Lung (tissue), 12 donors: ENCODE measurements around the gene UGDH. TPM values are rescaled to one million over a fixed set of nuclear protein-coding genes. Genes with fewer than 3 reads are reported as not detected.

Experiments
- ATAC-seq: fragments of 200-7000 bp; cut with Tn5 transposase; one replicate; pipeline ENCODE4 v1.9.1; 2020; ENCODE audit warnings: moderate number of reproducible peaks; ENCODE audit not compliant: insufficient read depth, low FRiP score
- DNase-seq, 3 donors: peaks; one replicate each; pipeline ENCODE4 v3.0.0-alpha.2; 2013 to 2017
- H3K27ac ChIP-seq, 2 donors: one replicate each; pipeline ENCODE4 v1.5.1; 2013; ENCODE audit warnings: mild to moderate bottlenecking in 2 of 2, moderate library complexity in 2 of 2, control low read depth in 1 of 2, inconsistent platforms in 1 of 2, low read depth in 1 of 2, low read length in 1 of 2
- H3K27me3 ChIP-seq, 3 donors: one replicate each; pipeline ENCODE4 v1.5.1; 2013; ENCODE audit warnings: low read length in 2 of 3; ENCODE audit not compliant: control insufficient read depth in 3 of 3, insufficient read depth in 3 of 3
- H3K36me3 ChIP-seq, 4 donors: one replicate each; pipeline ENCODE4 v1.5.1; 2013; ENCODE audit warnings: low read length in 4 of 4, mild to moderate bottlenecking in 1 of 4, moderate library complexity in 1 of 4; ENCODE audit not compliant: control insufficient read depth in 4 of 4, insufficient read depth in 4 of 4
- H3K4me1 ChIP-seq, 5 donors: one replicate each; pipeline ENCODE4 v1.5.1; 2013; ENCODE audit warnings: low read length in 5 of 5, mild to moderate bottlenecking in 2 of 5, moderate library complexity in 1 of 5; ENCODE audit not compliant: control insufficient read depth in 5 of 5, insufficient read depth in 5 of 5
- H3K4me3 ChIP-seq: one replicate; pipeline ENCODE4 v1.5.1; 2013; ENCODE audit warnings: mild to moderate bottlenecking, control low read depth, moderate library complexity
- H3K9ac ChIP-seq, 2 donors: one replicate each; pipeline ENCODE4 v1.5.1; 2013; ENCODE audit warnings: low read length in 2 of 2, control low read depth in 1 of 2; ENCODE audit not compliant: insufficient read depth in 1 of 2
- H3K9me3 ChIP-seq, 4 donors: one replicate each; pipeline ENCODE4 v1.5.1; 2013; ENCODE audit warnings: low read length in 3 of 4, mild to moderate bottlenecking in 1 of 4, moderate library complexity in 1 of 4; ENCODE audit not compliant: control insufficient read depth in 4 of 4, insufficient read depth in 3 of 4
- CTCF ChIP-seq: IDR thresholded peaks from 2 replicates; pipeline ENCODE4 v1.5.1; 2012; ENCODE audit warnings: mild to moderate bottlenecking; ENCODE audit errors: control extremely low read depth, extremely low read depth
- WGBS, 2 donors: extraction: QIAGEN DNeasy Blood & Tissue Kit; methylation state at CpG; one replicate each; pipeline ENCODE4 v1.1.7; 2013; 5-methylcytosine and 5-hydroxymethylcytosine counted together
- polyA plus RNA-seq, 2 donors: library from polyadenylated mRNA; stranded (reverse); fragments of 200-250 nt; gene quantifications; one replicate each; pipeline ENCODE4 v1.2.1, GENCODE V29; 2013
- total RNA-seq, 2 donors: library from RNA; depleted of rRNA in 1 of 2; stranded (reverse); fragments of >200 nt in 1 of 2; gene quantifications; one replicate each; pipeline ENCODE4 v1.2.1, GENCODE V29; 2014 to 2021
- donor health status: control.
- donor health status: control.
- donor health status: Bipolar disorder and iron deficiency.
- donor health status: healthy.
- donor health status: DM: yes; HTN: yes; CAD: no.

The UGDH gene
- total and polyA plus RNA-seq, 4 donors = 13.4 to 69.1 (median 36.6) TPM

DNA sequence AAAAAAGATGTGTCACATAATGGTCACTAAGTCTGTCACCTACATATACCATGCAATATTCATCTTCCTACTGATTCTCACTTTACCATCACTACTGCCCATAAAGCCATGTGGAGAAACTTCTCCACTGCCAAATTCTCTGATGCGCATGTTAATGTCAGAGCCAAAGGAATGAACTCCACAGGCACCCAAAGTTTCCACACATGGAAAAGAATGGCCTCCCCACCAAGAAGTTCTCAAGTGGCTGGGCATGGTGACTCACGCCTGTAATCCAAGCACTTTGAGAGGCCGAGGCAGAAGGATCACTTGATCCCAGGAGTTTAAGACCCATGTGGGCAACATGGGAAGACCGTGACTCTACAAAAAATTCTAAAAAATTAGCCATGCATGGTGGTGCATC lies 43.8 kb upstream of the UGDH start:
- peaks cover 0 to 2% (median 0%) of the 10 kb centered on the region in 4 donors for H3K9me3 ChIP-seq
- peaks cover 0 to 4% (median 0%) of the 10 kb centered on the region in 5 donors for H3K4me1 ChIP-seq
- TF ChIP-seq CTCF = no peak
- 96 to 98% methylated on average over 4 of the region's 4 CpGs for WGBS, 2 donors
- ATAC-seq = no peak
- no peak overlapping the region for H3K4me3 ChIP-seq
- H3K9ac ChIP-seq = no peak overlapping the region
- H3K36me3 ChIP-seq = peaks cover 0 to 4% (median 2%) of the 10 kb centered on the region in 4 donors
- H3K27me3 ChIP-seq = no peaks in the 10 kb centered on the region
- no peak overlapping the region for H3K27ac ChIP-seq
- no peak for DNase-seq

- 92% methylated on average over 4 of the region's 4 CpGs for WGBS, 2 donors
- Histone ChIP-seq H3K4me3 (no peak overlapping the region), H3K9ac (no peak overlapping the region), H3K36me3 (peaks cover 4 to 6% (median 6%) of the 10 kb centered on the region in 4 donors), H3K9me3 (peaks cover 0 to 4% (median 0%) of the 10 kb centered on the region in 4 donors), H3K27ac (no peak overlapping the region), H3K4me1 (peaks cover 0 to 4% (median 0%) of the 10 kb centered on the region in 5 donors), H3K27me3 (no peaks in the 10 kb centered on the region)
- no peak for TF ChIP-seq CTCF
- ATAC-seq (no peak), DNase-seq (no peak)
Measured at GRCh38 chr4:39569209-39569608, 42.0 kb upstream of the UGDH start.

GRCh38 chr4:39568805-39569204 lies 41.6 kb upstream of the UGDH start:
- Histone ChIP-seq H3K27me3 (no peaks in the 10 kb centered on the region), H3K4me1 (peaks cover 0 to 4% (median 0%) of the 10 kb centered on the region in 5 donors), H3K27ac (no peak overlapping the region), H3K9ac (no peak overlapping the region), H3K4me3 (no peak overlapping the region), H3K36me3 (peaks cover 4 to 6% (median 6%) of the 10 kb centered on the region in 4 donors), H3K9me3 (peaks cover 0 to 4% (median 0%) of the 10 kb centered on the region in 4 donors)
- DNase-seq (no peak), ATAC-seq (no peak)
- TF ChIP-seq CTCF = no peak
- WGBS, 2 donors = 71 to 88% methylated on average over 3 of the region's 3 CpGs
